ENCODE measurements around the gene AGMAT. TPM values are rescaled to one million over a fixed set of nuclear protein-coding genes. Genes with fewer than 3 reads are reported as not detected.
"Not testable (repeated sequence)": the region's sequence is repeated elsewhere in the genome, so short reads cannot be mapped to it uniquely, and the experiment has no call there.

AGMAT gene
- polyA plus RNA-seq, 4 donors: 18.9 to 66.5 (median 27.2) TPM

GRCh38 chr1:15603966-15604282 lies 19.1 kb upstream of the AGMAT start:
- 68 to 71% (median 70%) methylated on average over 13 of the region's 13 CpGs for WGBS, 3 donors
- not testable (repeated sequence) for H3K9me3 ChIP-seq (ENCODE audit: control insufficient read depth in 2 of 2, insufficient read depth in 1 of 2, low read depth in 1 of 2, low read length in 1 of 2); DNase-seq; FAIRE-seq; H3K36me3 ChIP-seq (ENCODE audit: control insufficient read depth in 3 of 3, insufficient read depth in 2 of 3, low read depth in 1 of 3, low read length in 3 of 3); H3K27me3 ChIP-seq (ENCODE audit: control insufficient read depth in 3 of 3, insufficient read depth in 3 of 3, low read length in 3 of 3)
- peaks cover 0 to 23% (median 0%) of the 10 kb centered on the region in 3 donors for H3K4me1 ChIP-seq (ENCODE audit: control insufficient read depth in 3 of 3, insufficient read depth in 2 of 3, low read depth in 1 of 3, low read length in 2 of 3)
- H3K4me3 ChIP-seq (ENCODE audit: low read depth in 1 of 3, low read length in 3 of 3): peak overlapping the region in 2 of 3 donors; percentile 62 to 81
- peak overlapping the region; percentile 76 to 91 (median 77) for H3K27ac ChIP-seq (ENCODE audit: low read depth in 1 of 3, low read length in 2 of 3)

GRCh38 chr1:15603050-15603965 lies 18.5 kb upstream of the AGMAT start:
- Histone ChIP-seq H3K27me3 (ENCODE audit: control insufficient read depth in 3 of 3, insufficient read depth in 3 of 3, low read length in 3 of 3) (no peaks in the 10 kb centered on the region), H3K4me1 (ENCODE audit: control insufficient read depth in 3 of 3, insufficient read depth in 2 of 3, low read depth in 1 of 3, low read length in 2 of 3) (peaks cover 0 to 23% (median 0%) of the 10 kb centered on the region in 3 donors), H3K9me3 (ENCODE audit: control insufficient read depth in 2 of 2, insufficient read depth in 1 of 2, low read depth in 1 of 2, low read length in 1 of 2) (peaks cover 0 to 7% of the 10 kb centered on the region in 2 donors), H3K36me3 (ENCODE audit: control insufficient read depth in 3 of 3, insufficient read depth in 2 of 3, low read depth in 1 of 3, low read length in 3 of 3) (no peaks in the 10 kb centered on the region), H3K27ac (ENCODE audit: low read depth in 1 of 3, low read length in 2 of 3) (peak overlapping the region; percentile 76 to 91 (median 77)), H3K4me3 (ENCODE audit: low read depth in 1 of 3, low read length in 3 of 3) (peak overlapping the region; percentile 43 to 81 (median 62))
- peak; percentile 98 for DNase-seq
- WGBS, 3 donors: 0 to 3% (median 2%) methylated on average over 56 of the region's 56 CpGs
- FAIRE-seq: no peak

- H3K27ac ChIP-seq (ENCODE audit: low read depth in 1 of 3, low read length in 2 of 3): no peak overlapping the region
- peaks cover 0 to 2% (median 0%) of the 10 kb centered on the region in 3 donors for H3K27me3 ChIP-seq (ENCODE audit: control insufficient read depth in 3 of 3, insufficient read depth in 3 of 3, low read length in 3 of 3)
- WGBS, 3 donors: 69 to 83% (median 82%) methylated on average over 2 of the region's 2 CpGs
- no peak overlapping the region for H3K4me3 ChIP-seq (ENCODE audit: low read depth in 1 of 3, low read length in 3 of 3)
- no peak for DNase-seq
- H3K36me3 ChIP-seq (ENCODE audit: control insufficient read depth in 3 of 3, insufficient read depth in 2 of 3, low read depth in 1 of 3, low read length in 3 of 3): no peaks in the 10 kb centered on the region
- H3K9me3 ChIP-seq (ENCODE audit: control insufficient read depth in 2 of 2, insufficient read depth in 1 of 2, low read depth in 1 of 2, low read length in 1 of 2): no peaks in the 10 kb centered on the region
- peaks cover 0 to 5% (median 0%) of the 10 kb centered on the region in 3 donors for H3K4me1 ChIP-seq (ENCODE audit: control insufficient read depth in 3 of 3, insufficient read depth in 2 of 3, low read depth in 1 of 3, low read length in 2 of 3)
- no peak for FAIRE-seq
Measured at GRCh38 chr1:15598436-15598835, 13.6 kb upstream of the AGMAT start.

- Histone ChIP-seq H3K27me3 (ENCODE audit: control insufficient read depth in 3 of 3, insufficient read depth in 3 of 3, low read length in 3 of 3) (peaks cover 0 to 2% (median 0%) of the 10 kb centered on the region in 3 donors), H3K36me3 (ENCODE audit: control insufficient read depth in 3 of 3, insufficient read depth in 2 of 3, low read depth in 1 of 3, low read length in 3 of 3) (no peaks in the 10 kb centered on the region), H3K9me3 (ENCODE audit: control insufficient read depth in 2 of 2, insufficient read depth in 1 of 2, low read depth in 1 of 2, low read length in 1 of 2) (no peaks in the 10 kb centered on the region), H3K4me3 (ENCODE audit: low read depth in 1 of 3, low read length in 3 of 3) (no peak overlapping the region), H3K27ac (ENCODE audit: low read depth in 1 of 3, low read length in 2 of 3) (no peak overlapping the region), H3K4me1 (ENCODE audit: control insufficient read depth in 3 of 3, insufficient read depth in 2 of 3, low read depth in 1 of 3, low read length in 2 of 3) (no peaks in the 10 kb centered on the region)
- peak in 1 of 2 donors; percentile 61 for DNase-seq
- FAIRE-seq: no peak
- 71 to 82% (median 80%) methylated on average over 5 of the region's 5 CpGs for WGBS, 3 donors
Measured at GRCh38 chr1:15595809-15596617, 11.2 kb upstream of the AGMAT start.

- 86 to 93% (median 91%) methylated on average over 5 of the region's 5 CpGs for WGBS, 3 donors
- no peak for FAIRE-seq
Measured at GRCh38 chr1:15592285-15592684, 7.4 kb upstream of the AGMAT start.

GRCh38 chr1:15583016-15583706 lies 1.7 kb downstream of the AGMAT start:
- DNase-seq (no peak), FAIRE-seq (no peak)
- Histone ChIP-seq H3K36me3 (ENCODE audit: control insufficient read depth in 3 of 3, insufficient read depth in 2 of 3, low read depth in 1 of 3, low read length in 3 of 3) (peaks cover 0 to 41% (median 0%) of the 10 kb centered on the region in 3 donors), H3K27ac (ENCODE audit: low read depth in 1 of 3, low read length in 2 of 3) (no peak overlapping the region), H3K4me3 (ENCODE audit: low read depth in 1 of 3, low read length in 3 of 3) (peak overlapping the region in 1 of 3 donors; percentile 84), H3K4me1 (ENCODE audit: control insufficient read depth in 3 of 3, insufficient read depth in 2 of 3, low read depth in 1 of 3, low read length in 2 of 3) (peaks cover 0 to 13% (median 0%) of the 10 kb centered on the region in 3 donors), H3K27me3 (ENCODE audit: control insufficient read depth in 3 of 3, insufficient read depth in 3 of 3, low read length in 3 of 3) (no peaks in the 10 kb centered on the region), H3K9me3 (ENCODE audit: control insufficient read depth in 2 of 2, insufficient read depth in 1 of 2, low read depth in 1 of 2, low read length in 1 of 2) (no peaks in the 10 kb centered on the region)
- 87 to 88% (median 87%) methylated on average over 18 of the region's 18 CpGs for WGBS, 3 donors

More at GRCh38 chr1:15592285-15592684, 7.4 kb upstream of the AGMAT start:
- DNase-seq: no peak
- Histone ChIP-seq H3K4me3 (ENCODE audit: low read depth in 1 of 3, low read length in 3 of 3) (no peak overlapping the region), H3K27ac (ENCODE audit: low read depth in 1 of 3, low read length in 2 of 3) (no peak overlapping the region), H3K9me3 (ENCODE audit: control insufficient read depth in 2 of 2, insufficient read depth in 1 of 2, low read depth in 1 of 2, low read length in 1 of 2) (no peaks in the 10 kb centered on the region), H3K4me1 (ENCODE audit: control insufficient read depth in 3 of 3, insufficient read depth in 2 of 3, low read depth in 1 of 3, low read length in 2 of 3) (no peaks in the 10 kb centered on the region), H3K27me3 (ENCODE audit: control insufficient read depth in 3 of 3, insufficient read depth in 3 of 3, low read length in 3 of 3) (peaks cover 0 to 2% (median 0%) of the 10 kb centered on the region in 3 donors), H3K36me3 (ENCODE audit: control insufficient read depth in 3 of 3, insufficient read depth in 2 of 3, low read depth in 1 of 3, low read length in 3 of 3) (no peaks in the 10 kb centered on the region)

GRCh38 chr1:15579683-15580047 lies 5.2 kb downstream of the AGMAT start:
- no peaks in the 10 kb centered on the region for H3K27me3 ChIP-seq (ENCODE audit: control insufficient read depth in 3 of 3, insufficient read depth in 3 of 3, low read length in 3 of 3)
- H3K4me3 ChIP-seq (ENCODE audit: low read depth in 1 of 3, low read length in 3 of 3): no peak overlapping the region
- H3K4me1 ChIP-seq (ENCODE audit: control insufficient read depth in 3 of 3, insufficient read depth in 2 of 3, low read depth in 1 of 3, low read length in 2 of 3): peaks cover 0 to 9% (median 0%) of the 10 kb centered on the region in 3 donors
- FAIRE-seq (no peak), DNase-seq (no peak)
- no peaks in the 10 kb centered on the region for H3K9me3 ChIP-seq (ENCODE audit: control insufficient read depth in 2 of 2, insufficient read depth in 1 of 2, low read depth in 1 of 2, low read length in 1 of 2)
- peaks cover 0 to 71% (median 0%) of the 10 kb centered on the region in 3 donors for H3K36me3 ChIP-seq (ENCODE audit: control insufficient read depth in 3 of 3, insufficient read depth in 2 of 3, low read depth in 1 of 3, low read length in 3 of 3)
- H3K27ac ChIP-seq (ENCODE audit: low read depth in 1 of 3, low read length in 2 of 3): peak overlapping the region in 1 of 3 donors; percentile 54

Measured in small intestine (tissue), 7 donors.